PC-9 (cell line): Measurements from ENCODE around the gene ARHGAP6.

Source experiments
- CTCF ChIP-seq: fragments of 200-600 bp; sonication (generic); conservative IDR thresholded peaks from 2 replicates; pipeline ENCODE4 v1.6.1; 2017; ENCODE audit warnings: mixed run types, antibody characterized with exemption, mild to moderate bottlenecking, moderate library complexity
- EZH2 ChIP-seq: fragments of 200-600 bp; sonication (generic); IDR thresholded peaks from 2 replicates; pipeline ENCODE4 v1.8.0; 2017; ENCODE audit warnings: antibody characterized with exemption, low read depth

- TF ChIP-seq EZH2, result no peak
- no peak for TF ChIP-seq CTCF
These were observed 369.7 kb downstream of the ARHGAP6 start for GRCh38 chrX:11296051-11296450.
